HEK293 (cell line): ENCODE data around the gene STK10.

ENCODE experiments used
- CTCF ChIA-PET: fragments of 350-600 bp; formaldehyde crosslinking; extraction: SDS; loops from one replicate; lab custom pipeline; 2021; ENCODE audit warnings: antibody characterized with exemption; lab: Yijun Ruan, JAX
- POLR2A ChIA-PET: fragments of 300-600 bp; formaldehyde crosslinking; extraction: SDS; loops from one replicate; lab custom pipeline; 2020; ENCODE audit warnings: antibody characterized with exemption, inconsistent platforms; lab: Yijun Ruan, JAX
- H3K27ac ChIP-seq: fragments of 200-500 bp; sonication (Bioruptor generic); 2 replicates; pipeline ENCODE4 v1.5.1; 2014; ENCODE audit warnings: low read depth, low read length, control low read depth, inconsistent platforms; ENCODE audit errors: extremely low read depth
- H3K36me3 ChIP-seq, 2 experiments: fragments of 200-500 bp in 1 of 2; sonication (Bioruptor generic) in 1 of 2; 1 replicate in 1 of 2; 2 replicates in 1 of 2; pipeline ENCODE4 v1.5.1; 2014 to 2017; ENCODE audit warnings: inconsistent platforms in 2 of 2, low read length in 2 of 2; ENCODE audit not compliant: control insufficient read depth in 2 of 2, insufficient read depth in 1 of 2
- H3K4me1 ChIP-seq: fragments of 200-500 bp; sonication (Bioruptor generic); 2 replicates; pipeline ENCODE4 v1.5.1; 2014; ENCODE audit warnings: mild to moderate bottlenecking, low read length, inconsistent platforms; ENCODE audit not compliant: control insufficient read depth, insufficient read depth
- H3K4me3 ChIP-seq: 2 replicates; pipeline ENCODE4 v1.5.1; 2011; ENCODE audit warnings: low read depth, mild to moderate bottlenecking, control low read depth, low read length, moderate library complexity
- H3K9me3 ChIP-seq: fragments of 200-500 bp; sonication (Bioruptor generic); 2 replicates; pipeline ENCODE4 v1.5.1; 2014; ENCODE audit warnings: low read depth, low read length, inconsistent platforms; ENCODE audit not compliant: control insufficient read depth, insufficient read depth
- KLF7 ChIP-seq: fragments of 450-650 bp; formaldehyde crosslinking; IDR thresholded peaks from 2 replicates; pipeline ENCODE4 v1.5.1; 2016; ENCODE audit warnings: missing biosample characterization, missing genetic modification characterization, borderline replicate concordance
- ZBTB1 ChIP-seq: fragments of 450-650 bp; formaldehyde crosslinking; IDR thresholded peaks from 2 replicates; pipeline ENCODE4 v1.5.1; 2016; ENCODE audit warnings: missing biosample characterization, missing genetic modification characterization
- ZFHX2 ChIP-seq: fragments of 450-650 bp; formaldehyde crosslinking; conservative IDR thresholded peaks from 2 replicates; pipeline ENCODE4 v1.5.1; 2016; ENCODE audit warnings: missing biosample characterization, missing genetic modification characterization
- ZFP3 ChIP-seq: fragments of 450-650 bp; formaldehyde crosslinking; IDR thresholded peaks from 2 replicates; pipeline ENCODE4 v1.5.1; 2016; ENCODE audit warnings: low read depth, missing biosample characterization, missing genetic modification characterization
- ZNF112 ChIP-seq: fragments of 450-650 bp; formaldehyde crosslinking; IDR thresholded peaks from 2 replicates; pipeline ENCODE4 v1.5.0; 2017; ENCODE audit warnings: missing biosample characterization, missing genetic modification characterization
- ZNF133 ChIP-seq: fragments of 450-650 bp; formaldehyde crosslinking; IDR thresholded peaks from 2 replicates; pipeline ENCODE4 v1.5.1; 2016; ENCODE audit warnings: missing biosample characterization, missing genetic modification characterization
- ZNF157 ChIP-seq: fragments of 450-650 bp; formaldehyde crosslinking; IDR thresholded peaks from 2 replicates; pipeline ENCODE4 v1.5.1; 2016; ENCODE audit warnings: missing biosample characterization, missing genetic modification characterization
- ZNF2 ChIP-seq: fragments of 450-650 bp; formaldehyde crosslinking; IDR thresholded peaks from 2 replicates; pipeline ENCODE4 v1.5.1; 2016; ENCODE audit warnings: missing biosample characterization, missing genetic modification characterization
- ZNF211 ChIP-seq: fragments of 450-650 bp; formaldehyde crosslinking; IDR thresholded peaks from 2 replicates; pipeline ENCODE4 v1.5.1; 2016; ENCODE audit warnings: low read depth, missing biosample characterization, missing genetic modification characterization
- ZNF426 ChIP-seq: fragments of 450-650 bp; formaldehyde crosslinking; IDR thresholded peaks from 2 replicates; pipeline ENCODE4 v1.5.1; 2017; ENCODE audit warnings: missing biosample characterization, missing genetic modification characterization, mild to moderate bottlenecking, inconsistent platforms, moderate library complexity
- ZNF433 ChIP-seq: fragments of 450-650 bp; formaldehyde crosslinking; IDR thresholded peaks from 2 replicates; pipeline ENCODE4 v1.5.1; 2016; ENCODE audit warnings: missing biosample characterization, missing genetic modification characterization, low read depth
- ZNF585B ChIP-seq: fragments of 450-650 bp; formaldehyde crosslinking; IDR thresholded peaks from 2 replicates; pipeline ENCODE4 v1.5.1; 2016; ENCODE audit warnings: missing biosample characterization, missing genetic modification characterization
- ZNF629 ChIP-seq: fragments of 450-650 bp; formaldehyde crosslinking; IDR thresholded peaks from 2 replicates; pipeline ENCODE4 v1.5.1; 2017; ENCODE audit warnings: missing biosample characterization, missing genetic modification characterization
- ZNF707 ChIP-seq: fragments of 450-650 bp; formaldehyde crosslinking; IDR thresholded peaks from 2 replicates; pipeline ENCODE4 v1.5.1; 2016; ENCODE audit warnings: missing biosample characterization, missing genetic modification characterization
- ZSCAN23 ChIP-seq: fragments of 450-650 bp; formaldehyde crosslinking; IDR thresholded peaks from 2 replicates; pipeline ENCODE4 v1.5.1; 2016; ENCODE audit warnings: missing biosample characterization, missing genetic modification characterization
- ZXDB ChIP-seq: fragments of 450-650 bp; formaldehyde crosslinking; IDR thresholded peaks from 2 replicates; pipeline ENCODE4 v1.5.1; 2016; ENCODE audit warnings: missing biosample characterization, missing genetic modification characterization
- TF ChIP-seq, protein P1 (sequence below): fragments of 450-650 bp; formaldehyde crosslinking; IDR thresholded peaks from 2 replicates; pipeline ENCODE4 v1.5.1; 2016; ENCODE audit warnings: missing biosample characterization, missing genetic modification characterization, low read depth
- TF ChIP-seq, protein P2 (sequence below): fragments of 450-650 bp; formaldehyde crosslinking; IDR thresholded peaks from 2 replicates; pipeline ENCODE4 v1.5.1; 2016; ENCODE audit warnings: missing biosample characterization, missing genetic modification characterization, borderline replicate concordance
- TF ChIP-seq, protein P3 (sequence below): fragments of 450-650 bp; formaldehyde crosslinking; IDR thresholded peaks from 2 replicates; pipeline ENCODE4 v1.5.1; 2016; ENCODE audit warnings: missing biosample characterization, missing genetic modification characterization
- TF ChIP-seq, protein P4 (sequence below): fragments of 450-650 bp; formaldehyde crosslinking; IDR thresholded peaks from 2 replicates; pipeline ENCODE4 v1.5.1; 2017; ENCODE audit warnings: missing biosample characterization, missing genetic modification characterization
- TF ChIP-seq, protein P5 (sequence below): fragments of 450-650 bp; formaldehyde crosslinking; IDR thresholded peaks from 2 replicates; pipeline ENCODE4 v1.5.1; 2016; ENCODE audit warnings: missing biosample characterization, missing genetic modification characterization
- TF ChIP-seq, protein P6 (sequence below): fragments of 450-650 bp; formaldehyde crosslinking; IDR thresholded peaks from 2 replicates; pipeline ENCODE4 v1.5.1; 2016; ENCODE audit warnings: missing biosample characterization, missing genetic modification characterization

Gene STK10

DNA sequence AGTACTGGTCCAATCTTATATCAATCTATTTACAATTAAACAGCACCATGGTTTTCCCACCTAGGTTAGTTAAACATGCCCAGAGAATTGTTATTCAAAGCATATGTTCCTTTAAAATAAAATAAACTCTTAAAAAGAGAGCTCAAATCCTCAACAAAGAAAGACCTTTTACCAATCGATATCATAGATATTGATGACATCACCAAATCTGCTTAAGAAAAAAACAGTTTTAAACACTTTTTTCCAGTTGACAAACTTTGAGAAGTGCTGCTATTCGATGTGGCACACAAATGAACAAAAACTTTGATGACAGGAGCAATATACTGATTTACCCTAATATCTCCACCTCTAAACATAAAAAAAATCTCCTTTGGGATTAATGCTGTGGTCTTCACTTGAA is 21.7 kb upstream of the STK10 start:
- Histone ChIP-seq H3K4me3 (no peak overlapping the region), H3K9me3 (no peaks in the 10 kb centered on the region), H3K36me3 (peaks cover 0 to 28% of the 10 kb centered on the region in 2 experiments; a peak in 2 of 3 replicates), H3K4me1 (no peaks in the 10 kb centered on the region), H3K27ac (no peak overlapping the region)
- ChIA-PET POLR2A (no interaction called here), CTCF (interaction anchor here (0.6 kb wide), 1 partner anchor 21 kb away, joined by 3 read pairs; no protein-coding TSS in a partner anchor)
- TF ChIP-seq, protein P1, sequence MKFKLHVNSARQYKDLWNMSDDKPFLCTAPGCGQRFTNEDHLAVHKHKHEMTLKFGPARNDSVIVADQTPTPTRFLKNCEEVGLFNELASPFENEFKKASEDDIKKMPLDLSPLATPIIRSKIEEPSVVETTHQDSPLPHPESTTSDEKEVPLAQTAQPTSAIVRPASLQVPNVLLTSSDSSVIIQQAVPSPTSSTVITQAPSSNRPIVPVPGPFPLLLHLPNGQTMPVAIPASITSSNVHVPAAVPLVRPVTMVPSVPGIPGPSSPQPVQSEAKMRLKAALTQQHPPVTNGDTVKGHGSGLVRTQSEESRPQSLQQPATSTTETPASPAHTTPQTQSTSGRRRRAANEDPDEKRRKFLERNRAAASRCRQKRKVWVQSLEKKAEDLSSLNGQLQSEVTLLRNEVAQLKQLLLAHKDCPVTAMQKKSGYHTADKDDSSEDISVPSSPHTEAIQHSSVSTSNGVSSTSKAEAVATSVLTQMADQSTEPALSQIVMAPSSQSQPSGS: peak; percentile 82
- TF ChIP-seq ZNF629: no peak
- no peak for TF ChIP-seq ZNF2 (tag by site-specific recombination)
- TF ChIP-seq, protein P2, sequence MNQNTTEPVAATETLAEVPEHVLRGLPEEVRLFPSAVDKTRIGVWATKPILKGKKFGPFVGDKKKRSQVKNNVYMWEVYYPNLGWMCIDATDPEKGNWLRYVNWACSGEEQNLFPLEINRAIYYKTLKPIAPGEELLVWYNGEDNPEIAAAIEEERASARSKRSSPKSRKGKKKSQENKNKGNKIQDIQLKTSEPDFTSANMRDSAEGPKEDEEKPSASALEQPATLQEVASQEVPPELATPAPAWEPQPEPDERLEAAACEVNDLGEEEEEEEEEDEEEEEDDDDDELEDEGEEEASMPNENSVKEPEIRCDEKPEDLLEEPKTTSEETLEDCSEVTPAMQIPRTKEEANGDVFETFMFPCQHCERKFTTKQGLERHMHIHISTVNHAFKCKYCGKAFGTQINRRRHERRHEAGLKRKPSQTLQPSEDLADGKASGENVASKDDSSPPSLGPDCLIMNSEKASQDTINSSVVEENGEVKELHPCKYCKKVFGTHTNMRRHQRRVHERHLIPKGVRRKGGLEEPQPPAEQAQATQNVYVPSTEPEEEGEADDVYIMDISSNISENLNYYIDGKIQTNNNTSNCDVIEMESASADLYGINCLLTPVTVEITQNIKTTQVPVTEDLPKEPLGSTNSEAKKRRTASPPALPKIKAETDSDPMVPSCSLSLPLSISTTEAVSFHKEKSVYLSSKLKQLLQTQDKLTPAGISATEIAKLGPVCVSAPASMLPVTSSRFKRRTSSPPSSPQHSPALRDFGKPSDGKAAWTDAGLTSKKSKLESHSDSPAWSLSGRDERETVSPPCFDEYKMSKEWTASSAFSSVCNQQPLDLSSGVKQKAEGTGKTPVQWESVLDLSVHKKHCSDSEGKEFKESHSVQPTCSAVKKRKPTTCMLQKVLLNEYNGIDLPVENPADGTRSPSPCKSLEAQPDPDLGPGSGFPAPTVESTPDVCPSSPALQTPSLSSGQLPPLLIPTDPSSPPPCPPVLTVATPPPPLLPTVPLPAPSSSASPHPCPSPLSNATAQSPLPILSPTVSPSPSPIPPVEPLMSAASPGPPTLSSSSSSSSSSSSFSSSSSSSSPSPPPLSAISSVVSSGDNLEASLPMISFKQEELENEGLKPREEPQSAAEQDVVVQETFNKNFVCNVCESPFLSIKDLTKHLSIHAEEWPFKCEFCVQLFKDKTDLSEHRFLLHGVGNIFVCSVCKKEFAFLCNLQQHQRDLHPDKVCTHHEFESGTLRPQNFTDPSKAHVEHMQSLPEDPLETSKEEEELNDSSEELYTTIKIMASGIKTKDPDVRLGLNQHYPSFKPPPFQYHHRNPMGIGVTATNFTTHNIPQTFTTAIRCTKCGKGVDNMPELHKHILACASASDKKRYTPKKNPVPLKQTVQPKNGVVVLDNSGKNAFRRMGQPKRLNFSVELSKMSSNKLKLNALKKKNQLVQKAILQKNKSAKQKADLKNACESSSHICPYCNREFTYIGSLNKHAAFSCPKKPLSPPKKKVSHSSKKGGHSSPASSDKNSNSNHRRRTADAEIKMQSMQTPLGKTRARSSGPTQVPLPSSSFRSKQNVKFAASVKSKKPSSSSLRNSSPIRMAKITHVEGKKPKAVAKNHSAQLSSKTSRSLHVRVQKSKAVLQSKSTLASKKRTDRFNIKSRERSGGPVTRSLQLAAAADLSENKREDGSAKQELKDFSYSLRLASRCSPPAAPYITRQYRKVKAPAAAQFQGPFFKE (tag by site-specific recombination): no peak
- no peak for TF ChIP-seq ZNF211 (tag by site-specific recombination)

DNA sequence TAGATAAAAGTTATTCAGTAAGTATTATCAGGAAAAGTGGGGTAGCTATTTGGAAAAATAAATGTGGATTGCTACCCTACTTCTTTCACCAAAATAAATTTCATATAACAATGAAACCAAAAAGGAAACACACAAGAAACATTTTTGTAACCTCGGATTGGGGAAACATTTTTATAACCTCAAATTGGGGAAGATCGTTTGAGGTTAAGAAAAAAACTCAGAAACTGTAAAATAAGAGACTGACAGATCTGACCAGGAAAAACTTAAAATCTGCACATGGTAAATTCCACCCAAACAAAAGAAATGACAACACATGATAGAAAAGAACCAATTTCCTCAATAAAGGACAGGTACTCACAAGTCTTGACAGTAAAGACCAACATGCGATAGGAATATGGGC is 19.5 kb upstream of the STK10 start:
- Histone ChIP-seq H3K4me3 (no peak overlapping the region), H3K27ac (no peak overlapping the region), H3K4me1 (no peaks in the 10 kb centered on the region), H3K9me3 (no peaks in the 10 kb centered on the region), H3K36me3 (peaks cover 0 to 22% of the 10 kb centered on the region in 2 experiments; a peak in 2 of 3 replicates)
- CTCF ChIA-PET: no interaction called here
- POLR2A ChIA-PET: no interaction called here
- TF ChIP-seq, protein P3, sequence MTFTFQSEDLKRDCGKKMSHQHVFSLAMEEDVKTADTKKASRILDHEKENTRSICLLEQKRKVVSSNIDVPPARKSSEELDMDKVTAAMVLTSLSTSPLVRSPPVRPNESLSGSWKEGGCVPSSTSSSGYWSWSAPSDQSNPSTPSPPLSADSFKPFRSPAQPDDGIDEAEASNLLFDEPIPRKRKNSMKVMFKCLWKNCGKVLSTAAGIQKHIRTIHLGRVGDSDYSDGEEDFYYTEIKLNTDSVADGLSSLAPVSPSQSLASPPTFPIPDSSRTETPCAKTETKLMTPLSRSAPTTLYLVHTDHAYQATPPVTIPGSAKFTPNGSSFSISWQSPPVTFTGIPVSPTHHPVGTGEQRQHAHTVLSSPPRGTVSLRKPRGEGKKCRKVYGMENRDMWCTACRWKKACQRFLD (tag by site-specific recombination): no peak
- TF ChIP-seq, protein P4, sequence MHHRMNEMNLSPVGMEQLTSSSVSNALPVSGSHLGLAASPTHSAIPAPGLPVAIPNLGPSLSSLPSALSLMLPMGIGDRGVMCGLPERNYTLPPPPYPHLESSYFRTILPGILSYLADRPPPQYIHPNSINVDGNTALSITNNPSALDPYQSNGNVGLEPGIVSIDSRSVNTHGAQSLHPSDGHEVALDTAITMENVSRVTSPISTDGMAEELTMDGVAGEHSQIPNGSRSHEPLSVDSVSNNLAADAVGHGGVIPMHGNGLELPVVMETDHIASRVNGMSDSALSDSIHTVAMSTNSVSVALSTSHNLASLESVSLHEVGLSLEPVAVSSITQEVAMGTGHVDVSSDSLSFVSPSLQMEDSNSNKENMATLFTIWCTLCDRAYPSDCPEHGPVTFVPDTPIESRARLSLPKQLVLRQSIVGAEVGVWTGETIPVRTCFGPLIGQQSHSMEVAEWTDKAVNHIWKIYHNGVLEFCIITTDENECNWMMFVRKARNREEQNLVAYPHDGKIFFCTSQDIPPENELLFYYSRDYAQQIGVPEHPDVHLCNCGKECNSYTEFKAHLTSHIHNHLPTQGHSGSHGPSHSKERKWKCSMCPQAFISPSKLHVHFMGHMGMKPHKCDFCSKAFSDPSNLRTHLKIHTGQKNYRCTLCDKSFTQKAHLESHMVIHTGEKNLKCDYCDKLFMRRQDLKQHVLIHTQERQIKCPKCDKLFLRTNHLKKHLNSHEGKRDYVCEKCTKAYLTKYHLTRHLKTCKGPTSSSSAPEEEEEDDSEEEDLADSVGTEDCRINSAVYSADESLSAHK (tag by site-specific recombination): no peak
- TF ChIP-seq ZSCAN23 (no peak), ZNF112 (tag by site-specific recombination) (no peak), ZNF426 (tag by site-specific recombination) (no peak), ZNF585B (tag by site-specific recombination) (no peak), ZNF133 (tag by site-specific recombination) (no peak), ZNF157 (tag by site-specific recombination) (no peak), ZFHX2 (no peak), ZXDB (no peak), KLF7 (tag by site-specific recombination) (no peak), ZNF629 (no peak), ZNF433 (tag by site-specific recombination) (no peak), ZBTB1 (no peak), ZFP3 (tag by site-specific recombination) (no peak), ZNF707 (tag by site-specific recombination) (no peak)
- TF ChIP-seq, protein P5, sequence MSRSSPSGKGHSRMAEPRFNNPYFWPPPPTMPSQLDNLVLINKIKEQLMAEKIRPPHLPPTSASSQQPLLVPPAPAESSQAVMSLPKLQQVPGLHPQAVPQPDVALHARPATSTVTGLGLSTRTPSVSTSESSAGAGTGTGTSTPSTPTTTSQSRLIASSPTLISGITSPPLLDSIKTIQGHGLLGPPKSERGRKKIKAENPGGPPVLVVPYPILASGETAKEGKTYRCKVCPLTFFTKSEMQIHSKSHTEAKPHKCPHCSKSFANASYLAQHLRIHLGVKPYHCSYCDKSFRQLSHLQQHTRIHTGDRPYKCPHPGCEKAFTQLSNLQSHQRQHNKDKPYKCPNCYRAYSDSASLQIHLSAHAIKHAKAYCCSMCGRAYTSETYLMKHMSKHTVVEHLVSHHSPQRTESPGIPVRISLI (tag by site-specific recombination): no peak
- TF ChIP-seq, protein P6, sequence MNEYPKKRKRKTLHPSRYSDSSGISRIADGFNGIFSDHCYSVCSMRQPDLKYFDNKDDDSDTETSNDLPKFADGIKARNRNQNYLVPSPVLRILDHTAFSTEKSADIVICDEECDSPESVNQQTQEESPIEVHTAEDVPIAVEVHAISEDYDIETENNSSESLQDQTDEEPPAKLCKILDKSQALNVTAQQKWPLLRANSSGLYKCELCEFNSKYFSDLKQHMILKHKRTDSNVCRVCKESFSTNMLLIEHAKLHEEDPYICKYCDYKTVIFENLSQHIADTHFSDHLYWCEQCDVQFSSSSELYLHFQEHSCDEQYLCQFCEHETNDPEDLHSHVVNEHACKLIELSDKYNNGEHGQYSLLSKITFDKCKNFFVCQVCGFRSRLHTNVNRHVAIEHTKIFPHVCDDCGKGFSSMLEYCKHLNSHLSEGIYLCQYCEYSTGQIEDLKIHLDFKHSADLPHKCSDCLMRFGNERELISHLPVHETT: no peak
